OCI-LY1 (cell line): ENCODE measurements around the gene FMOD.

ENCODE experiments used
- CTCF ChIP-seq: fragments of 200-600 bp; sonication (generic), shearing (Covaris generic); IDR thresholded peaks from 2 replicates; pipeline ENCODE4 v1.5.1; 2017; ENCODE audit warnings: mild to moderate bottlenecking, antibody characterized with exemption, low read length, moderate library complexity, mixed read lengths
- EZH2 ChIP-seq: fragments of 200-600 bp; sonication (generic), shearing (Covaris generic); IDR thresholded peaks from 2 replicates; pipeline ENCODE4 v1.8.0; 2017; ENCODE audit warnings: borderline replicate concordance, mixed run types, mild to moderate bottlenecking, antibody characterized with exemption, low read length, moderate library complexity, mixed read lengths

- no peak for TF ChIP-seq CTCF
- no peak for TF ChIP-seq EZH2
These were observed 45.8 kb downstream of the FMOD start, which contains the start of gene BTG2 for GRCh38 chr1:203304919-203305808.
